BJ (cell line): ENCODE measurements around the gene SPTLC3. TPM values are rescaled to one million over a fixed set of nuclear protein-coding genes. Genes with fewer than 3 reads are reported as not detected.

Experiments
- CTCF ChIA-PET: fragments of 350-600 bp; formaldehyde crosslinking; extraction: SDS; loops from one replicate; lab custom pipeline; 2021; ENCODE audit warnings: antibody characterized with exemption, inconsistent platforms; lab: Yijun Ruan, JAX
- POLR2A ChIA-PET: fragments of 300-600 bp; sonication (Branson Sonifier 250); formaldehyde crosslinking; extraction: SDS; loops from one replicate; lab custom pipeline; 2021; ENCODE audit warnings: antibody characterized with exemption; lab: Charles Lee
- DNase-seq: peaks from one replicate; pipeline ENCODE4 v3.0.0-alpha.2; 2011; ENCODE audit warnings: low read depth
- H3K27me3 ChIP-seq: 2 replicates; pipeline ENCODE4 v1.6.0; 2011; ENCODE audit warnings: low read length; ENCODE audit not compliant: control insufficient read depth, insufficient read depth
- H3K36me3 ChIP-seq: 2 replicates; pipeline ENCODE4 v1.5.1; 2011; ENCODE audit warnings: low read length; ENCODE audit not compliant: control insufficient read depth, insufficient read depth
- H3K4me3 ChIP-seq: 2 replicates; pipeline ENCODE4 v1.5.1; 2011; ENCODE audit warnings: low read depth, mild to moderate bottlenecking, control low read depth, low read length
- CTCF ChIP-seq: IDR thresholded peaks from 2 replicates; pipeline ENCODE4 v1.5.1; 2011; ENCODE audit warnings: low read depth, mild to moderate bottlenecking, control low read depth, inconsistent platforms, low read length, moderate library complexity; ENCODE audit not compliant: insufficient read depth
- polyA plus RNA-seq: library from polyadenylated mRNA; depleted of rRNA; stranded (reverse); fragments of >200 nt; gene quantifications from 2 replicates; pipeline ENCODE4 v1.2.3, GENCODE V29; 2011

SPTLC3 gene
- polyA plus RNA-seq, 1 experiment: 0.27 TPM

DNA sequence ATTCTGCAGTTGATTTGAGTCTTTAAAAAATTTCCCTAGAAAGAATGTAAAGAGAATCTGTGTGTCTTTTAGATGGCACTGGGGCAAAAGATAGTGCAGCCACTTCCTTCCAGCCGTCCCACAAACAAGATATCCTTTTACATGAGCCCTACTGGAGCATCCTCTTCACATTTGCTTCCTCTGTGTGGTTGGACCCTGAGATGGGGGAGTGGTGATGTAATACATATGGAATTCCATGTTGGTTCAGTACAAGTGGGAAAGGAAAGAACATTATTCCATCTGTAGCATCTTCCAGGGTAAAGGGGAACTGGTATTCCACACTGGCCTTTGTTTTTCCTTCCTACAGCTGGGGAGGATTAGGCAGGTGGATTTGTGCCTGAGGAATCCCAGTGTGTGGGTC is 133.4 kb downstream of the SPTLC3 start:
- ChIA-PET POLR2A (no interaction called here), CTCF (no interaction called here)
- TF ChIP-seq CTCF: no peak
- Histone ChIP-seq H3K27me3 (no peaks in the 10 kb centered on the region), H3K4me3 (no peak overlapping the region), H3K36me3 (no peaks in the 10 kb centered on the region)
- DNase-seq: no peak

GRCh38 chr20:13147071-13147963 is 138.5 kb downstream of the SPTLC3 start:
- CTCF ChIA-PET: no interaction called here

DNA sequence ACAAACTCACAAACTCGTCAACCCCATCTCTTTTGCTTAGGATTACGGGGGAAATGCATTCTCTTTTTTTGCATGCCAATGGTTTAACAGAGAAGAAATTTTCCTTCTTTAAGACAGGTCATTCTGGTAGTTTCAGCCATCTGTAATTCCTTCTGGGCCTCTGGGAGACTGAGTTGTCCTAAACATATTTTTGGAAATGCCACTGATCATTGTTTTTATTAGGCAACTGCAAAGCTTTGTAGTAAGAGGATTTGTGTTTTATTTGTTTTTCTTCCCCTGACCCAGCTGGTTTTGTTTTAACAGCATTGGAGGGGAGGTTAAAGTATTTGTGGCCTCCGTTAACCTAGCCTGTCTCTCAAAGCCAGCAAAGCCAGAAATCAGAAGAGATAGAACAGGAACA is 139.2 kb downstream of the SPTLC3 start:
- POLR2A ChIA-PET: no interaction called here
- Histone ChIP-seq H3K4me3 (no peak overlapping the region), H3K36me3 (no peaks in the 10 kb centered on the region), H3K27me3 (no peaks in the 10 kb centered on the region)
- no peak for TF ChIP-seq CTCF
- no peak for DNase-seq
- CTCF ChIA-PET: interaction anchor here (0.7 to 1.3 kb wide), 2 partner anchors 29 to 624 kb away, joined by 3 read pairs; no protein-coding TSS in a partner anchor

More at GRCh38 chr20:13147071-13147963, 138.5 kb downstream of the SPTLC3 start:
- POLR2A ChIA-PET: no interaction called here
- H3K27me3 ChIP-seq: no peaks in the 10 kb centered on the region
- no peak for TF ChIP-seq CTCF
- DNase-seq: no peak
- no peak overlapping the region for H3K4me3 ChIP-seq
- H3K36me3 ChIP-seq: no peaks in the 10 kb centered on the region

- CTCF ChIA-PET: interaction anchor here (0.7 to 1.3 kb wide), 2 partner anchors 30 to 623 kb away, joined by 3 read pairs; no protein-coding TSS in a partner anchor
- H3K27me3 ChIP-seq: no peaks in the 10 kb centered on the region
Measured at GRCh38 chr20:13148402-13148801, 139.6 kb downstream of the SPTLC3 start.

More at GRCh38 chr20:13148402-13148801, 139.6 kb downstream of the SPTLC3 start:
- no peak for TF ChIP-seq CTCF
- DNase-seq: no peak
- no peaks in the 10 kb centered on the region for H3K36me3 ChIP-seq
- POLR2A ChIA-PET: no interaction called here
- H3K4me3 ChIP-seq: no peak overlapping the region
